Measurements from ENCODE around the gene BTBD19.

The BTBD19 gene

DNA sequence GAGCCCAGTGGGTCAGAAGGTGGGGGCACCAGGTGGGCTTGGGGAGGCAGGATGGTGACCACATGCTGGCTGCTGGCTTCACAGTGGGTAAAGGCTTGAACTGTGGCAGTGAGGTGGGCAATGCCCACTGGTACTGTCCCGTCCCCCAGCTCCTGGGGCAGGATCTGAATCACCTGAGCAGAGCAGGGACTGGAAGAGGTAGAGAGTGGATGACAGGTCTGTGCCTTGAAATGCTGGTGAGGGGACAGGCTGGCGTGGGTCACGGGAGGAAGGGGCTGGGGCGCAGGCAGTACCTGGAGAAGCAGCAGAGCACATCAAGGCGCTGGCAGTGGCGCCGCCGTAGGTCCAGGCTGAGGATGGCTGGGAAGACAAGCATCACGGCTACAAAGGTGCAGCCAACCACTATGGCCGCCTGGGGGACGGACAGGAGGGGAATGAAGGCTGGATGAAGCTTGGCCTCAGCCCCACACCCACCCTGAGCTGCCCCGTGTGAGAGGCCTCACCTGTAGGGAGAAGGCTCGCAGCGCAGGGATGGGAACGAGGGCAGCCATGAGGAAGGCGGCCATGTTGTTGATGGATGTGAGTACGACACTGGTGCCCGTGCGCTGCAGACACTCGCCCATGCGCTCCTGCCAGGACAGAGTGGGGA, 19.8 kb downstream of the BTBD19 start:
- Histone ChIP-seq H3K4me3 (ENCODE audit: low read depth in 1 of 2, low read length in 2 of 2) (no peak overlapping the region), H4K20me1 (ENCODE audit: insufficient read depth, low read length) (no peaks in the 10 kb centered on the region), H3K27ac (ENCODE audit: low read length) (no peak overlapping the region), H3K9me3 (ENCODE audit: insufficient read depth, low read length, severe bottlenecking) (no peaks in the 10 kb centered on the region), H3K4me2 (ENCODE audit: insufficient read depth, low read length) (no peak overlapping the region), H2AFZ (ENCODE audit: low read depth, low read length) (no peak overlapping the region), H3K9ac (ENCODE audit: low read depth, low read length) (no peak overlapping the region), H3K79me2 (ENCODE audit: insufficient read depth, low read length) (no peaks in the 10 kb centered on the region), H3K27me3 (ENCODE audit: insufficient read depth, low read length, poor library complexity) (no peaks in the 10 kb centered on the region), H3K4me1 (ENCODE audit: insufficient read depth, low read length) (no peaks in the 10 kb centered on the region), H3K36me3 (ENCODE audit: insufficient read depth, low read length) (no peaks in the 10 kb centered on the region)
- ATAC-seq (ENCODE audit: insufficient read depth, low read depth) (no peak), DNase-seq (no peak)
- TF ChIP-seq, protein P1, sequence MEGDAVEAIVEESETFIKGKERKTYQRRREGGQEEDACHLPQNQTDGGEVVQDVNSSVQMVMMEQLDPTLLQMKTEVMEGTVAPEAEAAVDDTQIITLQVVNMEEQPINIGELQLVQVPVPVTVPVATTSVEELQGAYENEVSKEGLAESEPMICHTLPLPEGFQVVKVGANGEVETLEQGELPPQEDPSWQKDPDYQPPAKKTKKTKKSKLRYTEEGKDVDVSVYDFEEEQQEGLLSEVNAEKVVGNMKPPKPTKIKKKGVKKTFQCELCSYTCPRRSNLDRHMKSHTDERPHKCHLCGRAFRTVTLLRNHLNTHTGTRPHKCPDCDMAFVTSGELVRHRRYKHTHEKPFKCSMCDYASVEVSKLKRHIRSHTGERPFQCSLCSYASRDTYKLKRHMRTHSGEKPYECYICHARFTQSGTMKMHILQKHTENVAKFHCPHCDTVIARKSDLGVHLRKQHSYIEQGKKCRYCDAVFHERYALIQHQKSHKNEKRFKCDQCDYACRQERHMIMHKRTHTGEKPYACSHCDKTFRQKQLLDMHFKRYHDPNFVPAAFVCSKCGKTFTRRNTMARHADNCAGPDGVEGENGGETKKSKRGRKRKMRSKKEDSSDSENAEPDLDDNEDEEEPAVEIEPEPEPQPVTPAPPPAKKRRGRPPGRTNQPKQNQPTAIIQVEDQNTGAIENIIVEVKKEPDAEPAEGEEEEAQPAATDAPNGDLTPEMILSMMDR (IDR thresholded peaks at IDR 0.05; ENCODE audit: borderline replicate concordance, extremely low read depth, low read length, poor library complexity, severe bottlenecking), result no peak
- TF ChIP-seq EZH2 (IDR thresholded peaks at IDR 0.05; ENCODE audit: borderline replicate concordance, low read depth, low read length, severe bottlenecking), result no peak

GRCh38 chr1:44828841-44829440, 20.6 kb downstream of the BTBD19 start:
- Histone ChIP-seq H3K27ac (ENCODE audit: low read length) (no peak overlapping the region), H3K4me1 (ENCODE audit: insufficient read depth, low read length) (no peaks in the 10 kb centered on the region), H3K4me2 (ENCODE audit: insufficient read depth, low read length) (no peak overlapping the region), H3K9me3 (ENCODE audit: insufficient read depth, low read length, severe bottlenecking) (no peaks in the 10 kb centered on the region), H3K9ac (ENCODE audit: low read depth, low read length) (no peak overlapping the region), H4K20me1 (ENCODE audit: insufficient read depth, low read length) (no peaks in the 10 kb centered on the region), H3K4me3 (ENCODE audit: low read depth in 1 of 2, low read length in 2 of 2) (no peak overlapping the region), H2AFZ (ENCODE audit: low read depth, low read length) (no peak overlapping the region), H3K79me2 (ENCODE audit: insufficient read depth, low read length) (no peaks in the 10 kb centered on the region), H3K36me3 (ENCODE audit: insufficient read depth, low read length) (no peaks in the 10 kb centered on the region), H3K27me3 (ENCODE audit: insufficient read depth, low read length, poor library complexity) (no peaks in the 10 kb centered on the region)
- no peak for TF ChIP-seq EZH2 (IDR thresholded peaks at IDR 0.05; ENCODE audit: borderline replicate concordance, low read depth, low read length, severe bottlenecking)
- TF ChIP-seq, protein P1 (IDR thresholded peaks at IDR 0.05; ENCODE audit: borderline replicate concordance, extremely low read depth, low read length, poor library complexity, severe bottlenecking), result no peak
- no peak for DNase-seq
- no peak for ATAC-seq (ENCODE audit: insufficient read depth, low read depth)

DNA sequence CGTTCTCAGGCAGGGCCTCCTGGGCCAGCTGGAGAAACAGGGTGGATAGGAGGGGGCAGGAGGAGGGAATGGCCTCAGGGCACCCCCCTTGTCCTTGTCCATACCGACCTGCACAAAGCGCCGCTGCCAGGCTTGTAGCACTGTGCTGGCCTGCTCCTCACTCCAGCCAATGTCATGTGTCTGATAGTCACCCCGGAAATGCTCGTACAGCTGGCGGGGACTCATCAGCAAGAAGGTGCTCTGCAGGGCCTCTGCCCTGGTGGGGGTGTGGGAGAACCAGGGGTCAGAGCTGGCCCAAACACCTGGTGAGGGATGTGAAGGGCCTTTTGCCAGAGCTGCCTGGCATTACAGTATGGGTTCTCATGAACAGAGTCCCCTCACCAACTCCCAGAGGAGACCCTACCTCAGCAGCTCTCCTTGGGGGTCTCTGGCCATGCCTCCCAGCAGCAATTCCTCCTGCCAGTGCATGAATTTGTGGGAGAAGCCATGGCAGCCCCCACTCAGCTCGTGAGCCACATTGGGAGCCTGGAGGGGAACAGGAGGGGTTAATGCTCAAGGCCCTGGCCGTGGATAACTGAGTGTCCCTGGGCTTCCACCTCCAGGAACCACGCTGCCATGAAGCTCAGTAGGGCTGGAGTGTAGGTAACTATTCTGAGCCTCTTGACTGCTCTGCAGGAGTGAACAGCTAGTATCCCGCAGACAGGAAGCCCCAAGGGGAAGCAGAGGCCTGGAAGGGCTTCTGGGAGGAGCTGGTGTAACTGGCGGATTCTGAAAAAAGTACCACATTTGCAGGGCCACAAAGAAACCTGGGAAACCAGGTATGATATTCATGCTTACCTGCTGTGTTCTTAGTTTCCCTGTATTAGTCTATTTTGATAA, 21.4 kb downstream of the BTBD19 start:
- H3K27me3 ChIP-seq (ENCODE audit: insufficient read depth, low read length, poor library complexity), result no peaks in the 10 kb centered on the region
- no peaks in the 10 kb centered on the region for H4K20me1 ChIP-seq (ENCODE audit: insufficient read depth, low read length)
- H3K27ac ChIP-seq (ENCODE audit: low read length), result no peak overlapping the region
- ATAC-seq (ENCODE audit: insufficient read depth, low read depth), result no peak
- H3K36me3 ChIP-seq (ENCODE audit: insufficient read depth, low read length), result no peaks in the 10 kb centered on the region
- no peak overlapping the region for H3K4me3 ChIP-seq (ENCODE audit: low read depth in 1 of 2, low read length in 2 of 2)
- H3K4me2 ChIP-seq (ENCODE audit: insufficient read depth, low read length), result no peak overlapping the region
- H3K79me2 ChIP-seq (ENCODE audit: insufficient read depth, low read length), result no peaks in the 10 kb centered on the region
- H3K4me1 ChIP-seq (ENCODE audit: insufficient read depth, low read length), result no peaks in the 10 kb centered on the region
- no peak overlapping the region for H2AFZ ChIP-seq (ENCODE audit: low read depth, low read length)
- no peak for TF ChIP-seq EZH2 (IDR thresholded peaks at IDR 0.05; ENCODE audit: borderline replicate concordance, low read depth, low read length, severe bottlenecking)
- TF ChIP-seq, protein P1 (IDR thresholded peaks at IDR 0.05; ENCODE audit: borderline replicate concordance, extremely low read depth, low read length, poor library complexity, severe bottlenecking), result no peak
- DNase-seq, result no peak
- no peaks in the 10 kb centered on the region for H3K9me3 ChIP-seq (ENCODE audit: insufficient read depth, low read length, severe bottlenecking)
- no peak overlapping the region for H3K9ac ChIP-seq (ENCODE audit: low read depth, low read length)
